ENCODE measurements around the gene MALAT1. TPM values are rescaled to one million over a fixed set of nuclear protein-coding genes. Genes with fewer than 3 reads are reported as not detected.

MALAT1 gene
- total and polyA plus RNA-seq, 10 of the 15 experiments (the other 5 are each of a cell fraction or from before 2014, with no cell fraction given): 448 to 8,160 (median 2,019) TPM

DNA sequence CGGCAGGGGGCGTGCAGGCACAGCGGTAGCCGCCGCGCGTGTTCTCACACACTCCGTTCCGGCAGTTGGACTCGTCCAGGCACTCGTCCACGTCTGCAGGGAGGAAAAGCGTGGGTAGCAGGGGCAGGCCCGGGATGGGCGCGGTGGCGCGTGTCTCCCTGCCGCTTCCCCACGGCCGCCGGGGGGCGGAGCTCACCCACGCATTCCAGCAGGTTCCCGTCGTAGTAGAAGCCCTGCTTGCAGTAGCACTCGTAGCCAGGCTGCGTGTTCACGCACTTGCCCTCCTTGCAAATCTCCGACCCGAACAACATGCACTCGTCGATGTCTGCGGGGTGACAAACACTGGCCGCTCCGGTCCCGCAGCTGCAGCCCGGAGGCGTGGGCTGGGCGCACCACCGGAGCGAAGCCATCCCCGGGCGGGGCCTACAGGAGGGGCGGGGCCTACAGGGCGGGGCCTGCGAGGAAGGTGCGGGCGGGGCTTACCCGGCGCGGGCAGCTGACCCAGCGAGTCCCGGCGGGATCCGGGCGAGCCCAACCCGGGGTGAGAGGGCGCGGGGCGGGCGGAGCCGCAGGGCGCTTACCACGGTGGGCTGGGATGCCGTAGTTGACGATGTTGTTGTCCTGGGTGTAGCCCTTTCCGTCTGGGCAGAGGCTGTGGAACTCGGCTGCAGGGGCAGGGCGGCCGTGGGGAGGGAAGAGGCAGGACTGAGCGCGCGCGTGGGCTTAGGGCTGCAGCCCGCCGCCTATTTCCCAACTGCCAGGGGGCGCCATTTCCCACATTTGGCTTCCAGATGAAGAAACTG is 41.6 kb downstream of the MALAT1 start (continued):
- no peak for TF ChIP-seq ZBTB33 (IDR thresholded peaks at IDR 0.05)
- TF ChIP-seq IRF3 (IDR thresholded peaks at IDR 0.05): no peak
- TF ChIP-seq GABPA (IDR thresholded peaks at IDR 0.05; ENCODE audit: low read depth): no peak
- TF ChIP-seq YY1 (IDR thresholded peaks at IDR 0.05; ENCODE audit: low read depth, low read length): peak; percentile 70; the same call in 1 of the 2 replicates
- TF ChIP-seq NR2C2 (IDR thresholded peaks at IDR 0.05; ENCODE audit: borderline replicate concordance, control insufficient read depth, insufficient read length, low read depth): no peak
- TF ChIP-seq SMARCA5 (IDR thresholded peaks at IDR 0.05): peak; percentile 87
- TF ChIP-seq, protein P1, sequence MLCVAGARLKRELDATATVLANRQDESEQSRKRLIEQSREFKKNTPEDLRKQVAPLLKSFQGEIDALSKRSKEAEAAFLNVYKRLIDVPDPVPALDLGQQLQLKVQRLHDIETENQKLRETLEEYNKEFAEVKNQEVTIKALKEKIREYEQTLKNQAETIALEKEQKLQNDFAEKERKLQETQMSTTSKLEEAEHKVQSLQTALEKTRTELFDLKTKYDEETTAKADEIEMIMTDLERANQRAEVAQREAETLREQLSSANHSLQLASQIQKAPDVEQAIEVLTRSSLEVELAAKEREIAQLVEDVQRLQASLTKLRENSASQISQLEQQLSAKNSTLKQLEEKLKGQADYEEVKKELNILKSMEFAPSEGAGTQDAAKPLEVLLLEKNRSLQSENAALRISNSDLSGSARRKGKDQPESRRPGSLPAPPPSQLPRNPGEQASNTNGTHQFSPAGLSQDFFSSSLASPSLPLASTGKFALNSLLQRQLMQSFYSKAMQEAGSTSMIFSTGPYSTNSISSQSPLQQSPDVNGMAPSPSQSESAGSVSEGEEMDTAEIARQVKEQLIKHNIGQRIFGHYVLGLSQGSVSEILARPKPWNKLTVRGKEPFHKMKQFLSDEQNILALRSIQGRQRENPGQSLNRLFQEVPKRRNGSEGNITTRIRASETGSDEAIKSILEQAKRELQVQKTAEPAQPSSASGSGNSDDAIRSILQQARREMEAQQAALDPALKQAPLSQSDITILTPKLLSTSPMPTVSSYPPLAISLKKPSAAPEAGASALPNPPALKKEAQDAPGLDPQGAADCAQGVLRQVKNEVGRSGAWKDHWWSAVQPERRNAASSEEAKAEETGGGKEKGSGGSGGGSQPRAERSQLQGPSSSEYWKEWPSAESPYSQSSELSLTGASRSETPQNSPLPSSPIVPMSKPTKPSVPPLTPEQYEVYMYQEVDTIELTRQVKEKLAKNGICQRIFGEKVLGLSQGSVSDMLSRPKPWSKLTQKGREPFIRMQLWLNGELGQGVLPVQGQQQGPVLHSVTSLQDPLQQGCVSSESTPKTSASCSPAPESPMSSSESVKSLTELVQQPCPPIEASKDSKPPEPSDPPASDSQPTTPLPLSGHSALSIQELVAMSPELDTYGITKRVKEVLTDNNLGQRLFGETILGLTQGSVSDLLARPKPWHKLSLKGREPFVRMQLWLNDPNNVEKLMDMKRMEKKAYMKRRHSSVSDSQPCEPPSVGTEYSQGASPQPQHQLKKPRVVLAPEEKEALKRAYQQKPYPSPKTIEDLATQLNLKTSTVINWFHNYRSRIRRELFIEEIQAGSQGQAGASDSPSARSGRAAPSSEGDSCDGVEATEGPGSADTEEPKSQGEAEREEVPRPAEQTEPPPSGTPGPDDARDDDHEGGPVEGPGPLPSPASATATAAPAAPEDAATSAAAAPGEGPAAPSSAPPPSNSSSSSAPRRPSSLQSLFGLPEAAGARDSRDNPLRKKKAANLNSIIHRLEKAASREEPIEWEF (IDR thresholded peaks at IDR 0.05; ENCODE audit: insufficient replicate concordance, low read depth, low read length): no peak
- TF ChIP-seq RUNX3 (IDR thresholded peaks at IDR 0.05; ENCODE audit: low read length): peak; percentile 41
- TF ChIP-seq USF2 (IDR thresholded peaks at IDR 0.05; ENCODE audit: borderline replicate concordance, low read depth, low read length): peak; percentile 1
- TF ChIP-seq MEF2A (IDR thresholded peaks at IDR 0.05; ENCODE audit: insufficient read depth, low read depth, low read length): no peak
- no peak for TF ChIP-seq ZSCAN29 (IDR thresholded peaks at IDR 0.05)
- peak; percentile 73 for TF ChIP-seq SMC3 (IDR thresholded peaks at IDR 0.05; ENCODE audit: borderline replicate concordance, low read length)
- TF ChIP-seq PAX8 (IDR thresholded peaks at IDR 0.05): no peak
- no peak for TF ChIP-seq SMAD1 (IDR thresholded peaks at IDR 0.05; ENCODE audit: low read depth, partially characterized antibody)
- no peak for TF ChIP-seq SRF (IDR thresholded peaks at IDR 0.05; ENCODE audit: low read depth in 2 of 2, low read length in 2 of 2)
- TF ChIP-seq SMAD5 (IDR thresholded peaks at IDR 0.05; ENCODE audit: low read depth): no peak
- no peak for TF ChIP-seq TARDBP (IDR thresholded peaks at IDR 0.05; ENCODE audit: borderline replicate concordance)
- no peak for TF ChIP-seq RFX5 (IDR thresholded peaks at IDR 0.05; ENCODE audit: low read depth, low read length)
- 0 out of 2 replicates have a peak, but pooled peaks have one; percentile 36 for TF ChIP-seq RELB (IDR thresholded peaks at IDR 0.05; ENCODE audit: low read depth)

Data from GM12878 (cell line).